ENCODE results near the gene KNCN.

KNCN gene

DNA sequence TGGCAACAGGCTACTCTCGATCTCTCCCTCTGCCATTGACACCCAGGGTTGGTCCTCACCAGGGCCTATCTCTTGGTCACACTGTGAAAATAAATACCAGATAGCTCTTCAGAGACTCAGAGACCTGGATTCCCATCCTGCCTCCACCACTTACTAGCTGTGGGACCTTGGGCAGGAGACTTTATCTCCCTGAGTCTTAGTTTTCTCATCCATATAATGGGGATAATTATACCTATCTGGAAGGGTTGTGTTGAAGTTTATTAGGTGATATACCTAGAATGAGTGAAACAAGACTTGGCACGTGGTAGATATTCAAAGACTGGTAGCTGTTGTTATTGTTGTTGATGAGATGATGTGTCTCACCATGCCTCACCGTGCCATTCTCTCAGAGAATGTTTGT, 54.4 kb downstream of the KNCN start:
- no peak for DNase-seq

- DNase-seq, result no peak
Measured at GRCh38 chr1:46496505-46496904, 54.9 kb downstream of the KNCN start.

DNA sequence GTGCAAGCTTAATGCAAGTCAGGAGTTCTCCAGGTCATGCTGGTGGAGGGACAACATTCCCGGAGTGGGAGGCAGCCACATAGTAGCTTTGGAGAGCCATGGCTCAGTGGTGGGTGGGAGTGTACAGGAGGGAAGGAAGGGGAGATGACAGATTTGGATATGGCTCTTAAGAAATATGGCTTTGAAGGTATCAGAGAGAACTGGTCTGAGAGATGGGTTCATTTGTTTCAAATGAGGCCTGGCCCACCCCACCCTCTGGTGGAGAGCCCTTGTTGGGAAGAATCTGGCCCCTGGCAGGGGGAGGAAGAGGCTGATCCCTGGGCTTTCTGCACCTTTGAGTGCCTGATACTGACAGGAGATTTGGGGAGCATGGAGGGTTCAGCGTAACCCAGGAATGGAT, 55.7 kb downstream of the KNCN start:
- no peak for DNase-seq

Data from suppressor macrophage (primary cell).